ENCODE measurements around the gene COPZ2. TPM values are rescaled to one million over a fixed set of nuclear protein-coding genes. Genes with fewer than 3 reads are reported as not detected.
"Not testable (repeated sequence)": the region's sequence is repeated elsewhere in the genome, so short reads cannot be mapped to it uniquely, and the experiment has no call there.

The COPZ2 gene
- total RNA-seq, 6 experiments from 2014 or later, result 209 to 260 (median 211) TPM

DNA sequence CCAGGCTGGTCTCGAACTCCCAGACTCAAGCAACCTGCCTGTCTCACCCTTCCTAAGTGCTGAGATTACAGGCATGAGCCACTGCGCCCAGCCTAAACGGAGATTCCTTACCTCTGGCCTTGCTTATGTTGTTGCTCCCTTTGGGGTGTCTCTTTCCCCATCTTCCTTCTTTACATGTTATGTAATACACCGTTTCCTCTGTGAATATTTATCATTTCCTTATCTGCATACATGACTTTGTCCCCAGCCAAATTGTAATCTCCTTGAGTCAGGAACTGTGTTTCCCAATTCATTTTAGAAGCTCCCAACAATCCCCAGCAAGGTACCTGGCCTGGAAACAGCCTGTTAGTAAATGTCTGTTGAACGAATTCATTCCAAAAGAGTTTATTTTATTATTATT lies 15.7 kb downstream of the COPZ2 start:
- no peak for DNase-seq
- Mint-ChIP-seq H3K9me3 (no peaks in the 10 kb centered on the region), H3K4me1 (ENCODE audit: low read depth) (peaks cover 44% of the 10 kb centered on the region), H3K27me3 (ENCODE audit: insufficient read depth) (peaks cover 6% of the 10 kb centered on the region), H3K36me3 (ENCODE audit: low read depth) (no peaks in the 10 kb centered on the region), H3K4me3 (no peak overlapping the region), H3K27ac (no peak overlapping the region)
- TF ChIP-seq CTCF (IDR thresholded peaks at IDR 0.05), result no peak

DNA sequence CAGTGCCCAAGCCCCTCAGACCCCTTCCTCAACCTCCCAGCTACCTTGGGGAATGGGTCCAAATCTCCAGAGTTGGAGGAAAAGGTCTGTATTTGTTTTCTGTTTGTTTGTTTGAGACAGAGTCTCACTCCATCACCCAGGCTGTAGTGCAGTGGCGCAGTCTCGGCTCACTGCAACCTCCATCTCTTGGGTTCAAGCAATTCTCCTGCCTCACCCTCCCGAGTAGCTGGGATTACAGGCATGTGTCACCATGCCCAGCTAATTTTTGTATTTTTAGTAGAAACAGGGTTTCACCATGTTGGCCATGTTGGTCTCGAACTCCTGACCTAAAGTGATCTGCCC lies 19.8 kb downstream of the COPZ2 start:
- not testable (repeated sequence) for H3K9me3 Mint-ChIP-seq; DNase-seq; H3K27ac Mint-ChIP-seq; H3K36me3 Mint-ChIP-seq (ENCODE audit: low read depth); H3K4me3 Mint-ChIP-seq; H3K27me3 Mint-ChIP-seq (ENCODE audit: insufficient read depth)
- H3K4me1 Mint-ChIP-seq (ENCODE audit: low read depth), result peaks cover 16% of the 10 kb centered on the region

GRCh38 chr17:48016112-48016511 lies 21.5 kb downstream of the COPZ2 start:
- H3K27me3 Mint-ChIP-seq (ENCODE audit: insufficient read depth), result peaks cover 8% of the 10 kb centered on the region
- no peaks in the 10 kb centered on the region for H3K9me3 Mint-ChIP-seq
- H3K27ac Mint-ChIP-seq, result no peak overlapping the region
- H3K36me3 Mint-ChIP-seq (ENCODE audit: low read depth), result no peaks in the 10 kb centered on the region
- TF ChIP-seq CTCF (IDR thresholded peaks at IDR 0.05), result no peak
- no peak overlapping the region for H3K4me3 Mint-ChIP-seq
- DNase-seq, result no peak
- H3K4me1 Mint-ChIP-seq (ENCODE audit: low read depth), result peaks cover 17% of the 10 kb centered on the region

DNA sequence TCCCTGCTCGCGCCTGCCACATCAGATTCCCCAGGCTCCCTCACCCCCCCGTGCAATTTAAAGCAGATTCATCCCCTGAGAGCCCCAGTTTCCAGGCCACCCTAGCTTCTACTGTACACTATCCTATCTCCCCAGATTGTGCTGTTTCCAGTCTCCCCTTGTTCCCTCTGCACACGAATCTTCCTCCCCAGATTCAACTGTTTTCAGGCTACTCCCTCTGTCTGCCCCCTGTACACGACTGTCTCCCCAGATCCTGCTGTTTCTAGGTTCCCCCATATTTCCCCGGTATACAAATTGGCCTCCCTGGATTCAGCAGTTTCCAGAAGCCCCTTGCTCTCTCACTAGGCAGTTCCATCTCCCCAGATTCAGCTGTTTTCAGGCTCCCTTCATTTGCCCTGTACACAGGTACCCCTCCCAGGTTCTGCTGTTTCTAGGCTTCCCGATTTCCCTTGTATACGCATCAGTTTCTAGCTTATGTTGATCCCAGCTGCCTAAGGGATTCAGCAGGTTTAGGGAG lies 22.9 kb downstream of the COPZ2 start:
- peaks cover 18% of the 10 kb centered on the region for H3K4me1 Mint-ChIP-seq (ENCODE audit: low read depth)
- no peak for TF ChIP-seq CTCF (IDR thresholded peaks at IDR 0.05)
- H3K9me3 Mint-ChIP-seq, result no peaks in the 10 kb centered on the region
- no peak for DNase-seq
- H3K4me3 Mint-ChIP-seq, result no peak overlapping the region
- H3K27ac Mint-ChIP-seq, result no peak overlapping the region
- H3K27me3 Mint-ChIP-seq (ENCODE audit: insufficient read depth), result peaks cover 8% of the 10 kb centered on the region
- H3K36me3 Mint-ChIP-seq (ENCODE audit: low read depth), result no peaks in the 10 kb centered on the region

- no peaks in the 10 kb centered on the region for H3K9me3 Mint-ChIP-seq
- H3K4me1 Mint-ChIP-seq (ENCODE audit: low read depth), result peaks cover 18% of the 10 kb centered on the region
- H3K27ac Mint-ChIP-seq, result no peak overlapping the region
- no peak for DNase-seq
- peaks cover 8% of the 10 kb centered on the region for H3K27me3 Mint-ChIP-seq (ENCODE audit: insufficient read depth)
- no peaks in the 10 kb centered on the region for H3K36me3 Mint-ChIP-seq (ENCODE audit: low read depth)
- TF ChIP-seq CTCF (IDR thresholded peaks at IDR 0.05), result no peak
- H3K4me3 Mint-ChIP-seq, result no peak overlapping the region
Observed at GRCh38 chr17:48013876-48014594, 23.6 kb downstream of the COPZ2 start.

DNA sequence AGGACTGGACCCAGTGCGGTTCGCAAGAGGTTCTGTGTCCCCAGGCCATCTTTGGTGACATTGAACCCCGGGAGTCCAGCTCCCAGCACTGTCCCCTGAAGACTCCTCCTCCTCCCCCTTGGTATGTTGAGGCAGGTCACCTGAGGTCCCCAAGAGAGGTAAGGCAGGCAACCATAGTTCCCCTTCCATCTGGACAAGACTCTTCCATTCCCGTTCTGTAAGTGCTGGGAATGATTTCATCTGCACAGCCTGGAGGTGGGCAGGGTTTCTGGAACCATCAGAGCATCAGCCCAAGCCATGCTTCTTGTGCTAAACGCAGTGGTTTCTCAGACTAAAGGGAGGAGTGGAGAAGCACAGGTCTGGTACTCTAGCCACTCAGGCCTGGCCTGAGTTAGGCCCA lies 24.9 kb downstream of the COPZ2 start:
- no peaks in the 10 kb centered on the region for H3K36me3 Mint-ChIP-seq (ENCODE audit: low read depth)

More for the DNA sequence above, 24.9 kb downstream of the COPZ2 start:
- Mint-ChIP-seq H3K27me3 (ENCODE audit: insufficient read depth) (peaks cover 8% of the 10 kb centered on the region), H3K27ac (no peak overlapping the region), H3K4me1 (ENCODE audit: low read depth) (peaks cover 18% of the 10 kb centered on the region), H3K4me3 (peak overlapping the region; percentile 64), H3K9me3 (no peaks in the 10 kb centered on the region)
- TF ChIP-seq CTCF (IDR thresholded peaks at IDR 0.05), result no peak
- no peak for DNase-seq

Data from HFFc6 (cell line).